HG03064 (cell line): ENCODE data around the gene CCSER1.
"Not testable (repeated sequence)": the region's sequence is repeated elsewhere in the genome, so short reads cannot be mapped to it uniquely, and the experiment has no call there.

ENCODE experiments used
- ATAC-seq: cut with Tn5 transposase; IDR thresholded peaks from one replicate; pipeline ENCODE4 v1.9.1; 2021; ENCODE audit warnings: low read depth; ENCODE audit not compliant: unreplicated experiment

CCSER1 gene

DNA sequence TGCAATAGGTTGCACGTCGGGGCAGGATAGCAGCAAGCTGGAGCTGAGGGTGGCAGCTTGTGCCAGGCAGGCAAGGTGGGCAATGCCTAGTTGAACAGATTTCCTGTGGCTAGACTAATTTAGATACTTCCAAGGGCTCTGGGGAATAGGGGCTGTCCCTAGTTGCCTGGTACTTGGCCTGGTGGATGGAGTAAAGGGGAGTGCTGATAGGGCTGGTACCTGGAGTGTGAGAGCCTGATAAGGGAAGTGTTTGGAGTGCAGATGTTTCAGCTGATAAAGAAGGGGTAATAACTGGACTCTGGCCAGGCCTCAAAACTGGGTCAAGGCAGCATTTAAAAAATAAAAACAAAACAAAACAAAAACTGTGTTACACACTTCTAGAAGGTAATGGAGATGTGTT lies 665.5 kb downstream of the CCSER1 start:
- no peak for ATAC-seq

DNA sequence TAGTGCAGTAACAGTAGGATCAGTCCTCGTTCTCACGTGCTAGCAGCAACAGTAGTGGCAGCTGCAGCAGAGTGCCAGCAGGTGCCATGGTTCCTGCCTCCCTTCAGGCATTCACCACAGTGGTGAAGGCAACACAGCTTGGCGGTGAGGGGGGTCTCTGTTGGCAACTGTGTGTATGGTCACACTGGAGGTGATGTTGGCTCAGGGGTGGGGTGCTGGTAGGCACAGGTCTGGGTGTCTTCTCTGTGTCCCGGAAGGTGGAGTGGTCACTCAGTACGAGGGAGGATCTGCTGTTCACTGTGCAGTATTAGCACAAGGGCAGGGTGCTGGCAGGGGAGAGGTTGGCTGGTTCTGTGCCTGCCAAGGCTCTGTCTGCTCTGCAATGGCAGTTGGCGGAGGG lies 671.8 kb downstream of the CCSER1 start:
- no peak for ATAC-seq

DNA sequence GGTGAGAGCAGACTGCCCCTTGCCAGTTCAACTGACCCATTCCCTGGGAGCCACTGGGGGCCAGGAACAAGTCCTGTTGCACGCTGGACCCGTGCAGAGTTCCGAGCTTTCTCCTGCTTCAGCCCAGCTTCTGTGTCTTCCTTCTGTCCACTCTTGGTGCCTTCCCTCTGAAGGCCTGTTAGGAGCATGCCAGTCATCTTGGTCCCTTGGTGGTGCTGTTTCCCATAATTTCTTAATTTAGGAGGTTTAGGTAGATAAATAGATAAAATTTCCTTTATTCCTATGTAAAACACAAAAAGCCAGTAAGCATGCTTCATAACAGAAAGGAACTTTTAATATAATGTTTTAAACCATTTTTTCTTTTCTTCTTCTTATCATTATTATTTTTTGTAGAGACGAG lies 672.7 kb downstream of the CCSER1 start:
- no peak for ATAC-seq

DNA sequence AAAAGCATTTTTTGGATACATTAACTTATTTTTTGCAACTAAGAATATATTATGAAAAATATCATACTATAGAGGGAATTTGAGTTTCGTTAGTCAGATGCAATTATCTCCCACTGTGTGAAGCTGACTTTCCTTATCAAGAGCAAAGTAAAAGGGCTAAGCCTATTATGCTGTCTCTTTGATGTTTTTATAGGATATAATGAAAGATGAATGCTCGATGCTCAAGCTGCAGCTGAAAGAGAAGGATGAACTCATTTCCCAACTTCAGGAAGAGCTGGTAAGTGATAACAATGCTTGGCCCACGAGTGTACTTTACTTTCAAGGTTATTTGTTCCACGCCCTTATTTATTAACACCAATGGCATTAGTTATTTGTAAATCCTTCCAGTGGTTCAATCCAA lies 688.4 kb downstream of the CCSER1 start:
- no peak for ATAC-seq

DNA sequence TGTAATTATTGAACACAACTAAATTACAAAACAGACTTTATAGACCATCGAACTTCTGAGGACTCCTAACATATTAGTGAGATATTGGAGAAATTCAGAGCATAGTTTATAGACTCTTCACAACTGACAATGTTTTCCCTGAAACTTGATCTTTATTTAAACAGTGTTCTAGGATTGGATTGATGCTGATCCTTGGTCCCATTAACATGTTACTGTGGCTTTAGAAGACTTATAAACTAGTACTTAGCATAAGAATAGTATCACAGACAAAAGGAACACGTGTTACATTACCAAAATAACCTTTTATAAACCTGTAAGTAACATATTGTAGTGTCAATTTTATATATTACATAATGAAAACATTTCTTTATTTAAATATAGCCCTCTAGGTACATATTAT lies 689.6 kb downstream of the CCSER1 start:
- ATAC-seq, result no peak

DNA sequence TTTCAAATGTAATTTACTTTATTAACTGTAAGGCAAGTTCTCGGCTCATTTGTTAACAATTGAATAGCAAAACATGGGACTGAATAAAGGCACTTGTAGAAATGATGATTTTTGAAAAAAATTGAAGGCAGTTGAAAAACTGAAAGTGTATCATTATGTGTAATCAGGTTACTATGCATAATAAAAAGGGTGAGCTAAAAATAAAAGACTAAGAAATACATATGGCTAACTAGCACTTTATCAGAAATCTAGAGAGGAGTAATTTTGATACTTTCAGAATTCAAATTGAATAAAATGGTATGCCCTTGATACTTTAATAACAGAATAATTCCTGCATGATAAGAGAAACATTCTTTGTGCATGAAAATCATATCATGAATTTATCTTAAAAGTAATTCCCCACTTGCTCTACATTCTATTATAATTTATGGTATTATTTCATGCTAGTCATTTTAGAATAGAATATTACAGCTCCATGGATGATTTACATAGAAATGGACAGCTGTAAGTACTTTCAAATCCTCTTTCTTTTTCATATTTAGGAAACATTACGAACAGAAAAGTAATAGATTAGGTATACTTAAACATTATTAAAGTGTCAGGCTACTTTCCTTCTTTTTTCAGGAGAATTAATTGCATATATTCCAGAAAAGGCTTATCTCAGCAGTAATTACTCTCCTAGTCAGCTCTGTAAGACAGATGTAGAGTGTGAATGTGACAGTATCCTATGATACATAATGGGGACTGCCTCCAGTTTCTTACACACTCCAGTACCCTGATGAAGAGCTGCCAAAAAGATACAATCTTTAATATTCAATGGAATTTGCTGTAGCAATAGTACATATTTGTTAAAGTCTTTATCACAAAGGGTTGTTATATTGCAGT lies 697.3 kb downstream of the CCSER1 start:
- ATAC-seq, result peak; percentile 74

DNA sequence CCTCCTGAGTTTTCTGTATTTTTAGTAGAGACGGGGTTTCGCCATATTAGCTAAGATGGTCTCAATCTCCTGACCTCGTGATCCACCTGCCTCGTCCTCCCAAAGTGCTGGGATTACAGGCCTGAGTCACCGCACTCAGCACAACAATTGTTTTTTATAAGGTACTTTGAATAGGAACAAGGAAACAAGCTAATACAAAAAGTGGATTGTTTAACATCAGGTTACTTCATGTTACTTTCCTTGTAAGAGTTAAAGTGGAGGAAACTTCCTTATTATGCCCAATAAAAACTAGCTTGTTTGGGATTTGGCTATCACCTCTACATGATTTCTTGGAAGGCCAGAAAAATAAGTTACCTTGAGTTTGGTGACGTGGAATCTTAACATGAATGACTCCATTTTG lies 698.7 kb downstream of the CCSER1 start:
- no peak for ATAC-seq

DNA sequence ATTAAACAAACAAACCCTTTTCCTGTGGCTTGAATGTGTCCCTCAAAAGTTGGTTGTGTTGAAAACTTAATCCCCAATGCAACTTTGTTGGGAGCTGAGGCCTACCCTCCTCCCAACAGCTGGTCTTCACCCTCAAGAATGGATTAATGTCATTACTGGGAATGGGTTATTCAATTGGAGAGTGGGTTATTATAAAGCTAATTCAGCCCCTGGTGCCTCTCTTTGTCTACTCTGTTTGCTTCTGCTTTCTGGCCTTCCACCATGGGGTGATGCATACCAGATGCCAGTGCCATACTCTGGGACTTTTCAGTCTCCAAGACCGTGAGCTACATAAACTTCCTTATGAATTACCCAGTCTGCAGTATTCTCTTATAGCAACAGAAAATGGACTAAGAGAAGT lies 706.5 kb downstream of the CCSER1 start:
- ATAC-seq, result no peak

DNA sequence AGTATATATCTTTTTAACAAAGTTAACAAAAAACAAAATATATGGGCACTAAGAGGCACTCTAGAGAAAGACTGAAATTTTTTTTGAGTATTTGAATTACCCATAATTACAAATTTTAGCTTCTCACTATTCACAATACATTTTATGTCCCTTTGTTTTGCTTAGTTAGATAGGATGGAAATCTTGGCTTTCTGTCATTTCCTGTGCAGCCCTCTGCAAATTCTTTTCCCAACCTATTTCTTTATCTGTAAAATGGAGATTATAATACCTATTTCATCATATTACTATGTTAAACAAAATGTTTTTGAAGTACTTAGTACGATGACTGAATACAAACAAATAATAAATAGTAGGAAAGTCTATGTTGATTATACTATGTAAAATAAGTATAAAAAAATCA lies 710.0 kb downstream of the CCSER1 start:
- no peak for ATAC-seq

DNA sequence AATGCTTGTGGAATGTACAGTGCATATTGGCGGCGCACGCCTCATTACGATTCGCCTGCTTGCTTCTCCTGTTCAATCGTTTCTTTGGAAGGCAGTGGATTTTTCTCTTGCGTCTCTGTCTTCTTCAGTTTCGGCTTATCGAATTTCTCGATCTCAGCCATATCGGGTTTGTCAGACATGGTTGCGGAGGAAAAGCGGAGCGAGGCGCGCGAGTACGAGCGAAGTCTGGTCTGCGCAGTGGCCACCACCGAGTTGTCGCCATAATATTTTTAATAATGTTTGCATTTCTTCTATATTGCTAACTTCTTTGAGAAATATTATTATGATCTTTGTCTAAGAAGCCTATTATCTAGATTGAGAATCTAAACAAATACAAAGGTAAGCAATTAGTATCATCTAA lies 711.7 kb downstream of the CCSER1 start:
- not testable (repeated sequence) for ATAC-seq

DNA sequence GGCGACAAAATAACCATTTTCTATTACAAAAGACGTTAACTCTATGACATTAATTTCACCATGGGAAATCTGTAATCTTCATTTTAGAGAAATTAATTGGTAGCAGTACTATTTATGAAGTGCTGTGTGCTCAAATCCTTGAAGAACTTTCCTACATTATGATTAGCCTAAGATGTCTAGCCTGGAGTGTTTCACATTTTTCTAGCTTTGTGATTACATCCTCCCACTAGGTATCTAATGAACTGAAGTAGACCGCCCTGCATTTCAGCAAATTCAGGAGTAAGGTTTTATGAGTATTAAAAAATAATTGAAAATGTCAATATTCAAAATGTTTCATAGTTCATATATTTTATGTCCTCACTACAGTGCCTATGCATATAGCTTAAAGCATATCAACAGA lies 713.1 kb downstream of the CCSER1 start:
- ATAC-seq, result no peak

DNA sequence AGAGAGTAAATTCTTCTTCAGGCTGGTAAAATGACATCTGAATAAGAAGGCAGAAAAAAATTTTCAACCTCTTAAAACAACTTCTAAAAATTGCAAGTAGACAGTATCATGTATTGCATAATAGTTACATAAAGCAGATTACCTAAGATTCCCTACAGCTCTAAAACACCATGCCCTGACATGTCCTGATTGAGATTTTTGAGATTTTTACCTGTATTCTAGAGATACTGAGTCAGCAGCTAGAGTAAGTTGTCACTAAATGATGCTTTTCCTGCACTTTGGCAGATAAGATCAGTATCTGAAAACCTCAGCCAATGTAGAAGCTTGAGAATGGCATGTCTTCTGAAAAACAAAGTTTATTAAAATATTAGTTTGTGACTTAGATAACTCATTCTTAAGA lies 713.6 kb downstream of the CCSER1 start:
- ATAC-seq, result no peak

DNA sequence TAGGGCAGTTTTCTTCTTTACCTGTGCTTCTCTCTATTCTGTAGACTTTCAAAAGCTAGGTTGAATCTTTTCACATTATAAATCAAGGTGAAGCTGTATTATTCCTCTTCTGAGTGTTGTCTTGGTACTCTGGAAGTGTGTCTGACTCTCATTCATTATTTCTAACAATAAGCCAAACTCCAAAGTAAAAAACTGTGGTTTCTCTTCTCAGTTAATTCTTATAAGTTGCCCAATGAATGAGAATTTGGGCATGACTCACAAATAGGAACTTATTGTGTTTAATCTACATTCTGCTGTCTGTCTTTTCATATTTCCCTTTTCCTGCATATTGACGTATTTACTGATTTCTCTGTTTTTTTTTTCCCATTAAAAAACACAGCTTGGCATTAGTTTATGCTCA lies 714.5 kb downstream of the CCSER1 start:
- ATAC-seq, result no peak

DNA sequence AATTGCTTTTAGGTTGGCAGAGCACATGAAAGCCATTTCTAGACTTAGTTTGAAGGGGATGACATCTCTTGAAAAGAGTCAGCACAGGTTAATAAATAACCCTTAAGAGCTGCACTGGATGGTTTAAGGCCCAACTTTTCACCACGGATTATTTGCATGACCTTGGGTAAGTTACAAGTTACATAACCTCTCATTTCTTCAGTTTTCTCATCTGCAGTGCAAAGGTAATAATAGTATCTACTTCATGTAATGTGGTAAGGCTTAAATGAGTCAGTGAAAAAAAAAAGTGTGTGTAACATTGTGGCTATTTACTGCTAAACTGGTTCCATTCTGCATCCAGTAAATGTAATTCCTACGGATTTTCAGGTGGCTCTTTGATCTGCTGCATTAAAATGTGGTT lies 715.8 kb downstream of the CCSER1 start:
- peak; percentile 98 for ATAC-seq

DNA sequence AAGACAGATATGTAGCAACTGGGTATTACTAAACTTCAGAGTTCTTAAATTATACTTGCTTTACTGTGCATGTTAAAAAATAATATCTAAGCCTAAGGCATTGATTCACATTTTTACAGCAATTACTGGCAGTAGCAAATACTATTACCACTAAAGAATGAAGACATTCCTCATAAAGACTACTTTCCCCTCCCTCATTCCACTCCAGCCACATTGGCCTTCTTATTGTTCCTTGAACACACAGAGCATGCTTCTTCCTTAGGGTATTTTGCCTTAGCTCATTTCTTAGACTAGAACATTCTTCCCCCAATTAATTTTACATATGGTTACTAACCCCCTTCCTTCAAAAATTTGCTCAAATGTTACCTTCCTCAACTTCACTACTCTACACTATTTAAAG lies 717.0 kb downstream of the CCSER1 start:
- ATAC-seq, result no peak

DNA sequence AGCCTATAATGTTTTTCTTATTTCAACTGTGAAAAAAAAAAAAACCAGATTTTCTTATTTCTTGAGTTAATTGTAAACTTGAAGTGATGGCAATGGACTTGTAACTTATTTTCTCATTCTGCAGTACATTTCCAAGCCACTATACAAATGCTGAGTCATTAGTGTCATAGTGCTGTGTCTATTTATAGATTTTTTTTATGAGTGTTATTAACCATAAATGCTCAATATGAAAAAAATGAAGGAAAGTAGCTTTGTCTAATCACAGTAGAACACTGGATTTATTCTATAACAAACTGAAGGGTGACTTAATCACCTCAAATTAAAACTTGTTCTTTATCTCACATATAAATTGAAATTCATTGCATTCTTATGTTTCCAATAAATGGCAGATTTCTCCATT lies 718.6 kb downstream of the CCSER1 start:
- ATAC-seq, result no peak

DNA sequence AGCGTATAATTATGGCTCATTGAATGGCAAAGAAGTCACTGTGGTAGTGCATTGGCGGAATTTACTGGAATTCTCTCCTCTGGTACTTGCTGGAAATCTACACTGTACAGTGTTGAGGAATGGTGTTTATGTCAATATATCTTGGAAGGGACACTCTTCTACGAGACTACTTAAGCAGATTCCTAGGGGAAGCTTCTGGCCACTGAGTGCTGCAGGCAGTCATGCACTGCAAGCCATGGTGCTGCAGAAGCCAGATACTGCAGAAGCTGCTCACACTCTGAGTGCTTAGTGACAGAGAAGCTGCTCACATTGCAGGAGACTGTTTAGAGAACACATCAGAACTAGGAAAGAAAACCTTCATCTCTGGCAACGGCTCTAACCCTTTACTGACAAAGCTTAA lies 725.0 kb downstream of the CCSER1 start:
- no peak for ATAC-seq

DNA sequence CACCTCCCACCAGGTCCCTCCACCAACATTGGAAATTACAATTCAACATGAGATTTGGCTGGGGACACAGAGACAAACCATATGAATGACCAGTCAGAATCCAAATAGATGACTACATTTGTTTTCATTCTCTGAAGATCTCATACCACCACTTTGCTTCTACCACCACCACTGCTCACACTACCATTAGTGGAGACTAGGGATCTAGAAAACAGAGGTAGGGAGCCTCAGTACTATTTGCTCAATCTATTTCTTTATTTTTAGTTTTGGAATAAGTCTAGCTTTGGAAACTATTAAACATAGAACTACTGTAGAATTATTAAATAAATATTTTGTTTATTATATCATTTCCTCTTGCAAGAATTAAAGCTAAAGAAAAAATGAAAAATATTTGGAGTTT lies 727.9 kb downstream of the CCSER1 start:
- ATAC-seq, result no peak

DNA sequence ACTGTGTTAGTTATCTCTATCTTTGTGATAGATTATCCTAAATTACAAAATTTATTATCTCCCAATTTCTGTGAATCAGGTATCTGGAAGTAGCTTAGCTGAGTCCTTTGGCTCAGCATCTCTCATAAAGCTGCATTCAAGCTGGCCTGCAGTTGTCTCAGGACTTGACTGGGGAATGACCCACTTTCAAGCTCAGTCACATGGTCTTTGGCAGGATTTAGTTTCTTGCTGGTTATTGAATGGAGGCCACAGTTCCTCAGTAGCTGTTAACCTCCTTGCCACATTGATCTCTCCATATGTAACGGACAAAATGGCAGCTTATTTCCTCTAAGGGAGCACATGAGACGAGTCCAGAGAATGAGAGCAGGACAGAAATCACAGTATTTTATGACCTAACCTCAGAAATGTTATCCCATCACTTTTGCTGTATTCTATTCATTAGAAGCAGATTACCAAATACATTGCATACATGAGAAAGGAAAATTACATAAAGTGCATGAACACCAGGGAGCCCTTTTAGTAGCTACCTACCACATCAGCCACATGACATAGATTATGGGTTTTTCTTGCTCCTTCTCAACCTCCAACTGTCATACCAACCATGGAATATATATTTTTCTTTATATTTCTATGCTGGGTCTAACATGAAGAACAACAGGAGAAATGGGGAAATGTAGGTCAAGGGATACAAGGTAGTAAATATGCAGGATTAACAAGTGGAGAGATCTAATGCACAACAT lies 730.1 kb downstream of the CCSER1 start:
- no peak for ATAC-seq

DNA sequence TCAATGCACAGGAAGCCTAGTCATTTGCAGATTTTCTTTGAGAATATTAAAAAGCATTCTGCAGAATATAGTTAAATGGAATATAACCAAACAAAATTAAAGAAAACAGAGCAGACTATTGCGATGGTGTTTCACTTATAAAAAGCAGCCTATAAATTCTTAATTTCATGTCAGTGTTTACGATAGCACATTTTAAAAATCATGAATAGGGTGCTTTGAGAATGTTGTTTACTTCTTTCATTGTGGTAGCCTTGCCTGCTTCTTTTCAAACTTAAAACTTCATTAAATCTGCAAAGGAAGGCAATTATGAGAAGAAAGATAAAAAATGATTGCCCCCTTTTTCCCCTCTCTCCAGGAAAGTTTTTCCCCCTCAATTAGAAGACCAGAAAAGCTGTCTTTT lies 748.6 kb downstream of the CCSER1 start:
- no peak for ATAC-seq

DNA sequence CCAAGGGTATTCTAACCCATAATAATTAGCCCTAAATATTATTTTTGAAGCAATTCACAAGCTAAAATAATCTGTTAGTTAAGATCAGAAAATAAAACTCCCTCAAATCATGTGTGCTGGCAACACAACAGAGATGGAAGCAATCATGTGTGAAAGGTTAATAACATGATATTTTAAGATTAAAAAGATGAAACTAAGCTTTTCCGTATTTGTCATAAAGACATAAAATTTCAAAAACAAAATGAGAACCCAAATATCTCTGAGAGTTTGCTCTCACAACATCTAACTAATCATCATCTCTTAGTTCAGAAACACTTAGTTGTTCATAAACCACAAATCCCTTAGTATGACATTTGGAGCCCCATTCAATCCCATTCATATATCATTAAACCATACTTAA lies 749.1 kb downstream of the CCSER1 start:
- ATAC-seq, result no peak

DNA sequence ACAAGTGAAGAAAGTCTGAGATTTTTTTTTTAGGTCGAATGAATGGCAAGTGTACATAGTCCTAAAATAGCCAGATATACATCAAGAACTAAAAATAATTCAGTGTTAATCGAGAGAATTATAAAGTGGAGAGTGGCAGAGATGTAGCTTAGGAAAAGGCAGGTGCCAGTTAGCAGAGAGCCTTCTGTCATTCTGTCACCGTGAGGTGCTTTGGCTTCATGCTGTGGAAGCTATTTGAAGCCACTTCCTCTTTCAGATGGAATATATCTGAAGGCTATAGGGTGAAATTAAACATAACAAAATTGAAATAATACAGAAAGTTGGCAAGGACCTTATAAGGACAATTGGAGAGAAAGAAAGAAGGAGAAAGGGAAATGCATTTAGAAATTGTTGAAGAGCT lies 756.3 kb downstream of the CCSER1 start:
- ATAC-seq, result no peak
